ENCODE results near the gene CT47A1.

GRCh38 chrX:121010218-121010617 is 24.7 kb upstream of the CT47A1 start:
- TF ChIP-seq POLR2AphosphoS5 (IDR thresholded peaks at IDR 0.05; ENCODE audit: low read depth, low read length) (no peak), TAF1 (IDR thresholded peaks at IDR 0.05; ENCODE audit: borderline replicate concordance, insufficient read depth, low read length) (no peak), REST (IDR thresholded peaks at IDR 0.05; ENCODE audit: insufficient read depth in 1 of 2, low read depth in 2 of 2, low read length in 2 of 2) (no peak), SIN3A (IDR thresholded peaks at IDR 0.05; ENCODE audit: borderline replicate concordance, insufficient read depth, low read length) (no peak)
